Esophagus muscularis mucosa (tissue), 4 donors: ENCODE data around the gene DUSP2. TPM values are rescaled to one million over a fixed set of nuclear protein-coding genes. Genes with fewer than 3 reads are reported as not detected.

Experiments
- DNase-seq: peaks from one replicate; pipeline ENCODE4 v3.0.0-alpha.2; 2017; ENCODE audit errors: extremely low spot score
- H3K27ac ChIP-seq, 4 donors: fragments of 200-600 bp; sonication (generic); replicated peaks in 1 of 4; 1 replicate in 3 of 4; 2 replicates in 1 of 4; pipeline ENCODE4 v1.5.1; 2016 to 2019; ENCODE audit warnings: mild to moderate bottlenecking in 1 of 4
- H3K27me3 ChIP-seq, 4 donors: fragments of 200-600 bp; sonication (generic); one replicate each; pipeline versions ENCODE4 v1.5.1 to v1.6.0; 2016 to 2019
- H3K36me3 ChIP-seq, 4 donors: fragments of 200-600 bp; sonication (generic); one replicate each; pipeline ENCODE4 v1.5.1; 2016 to 2019
- H3K4me1 ChIP-seq, 4 donors: fragments of 200-600 bp; sonication (generic); one replicate each; pipeline ENCODE4 v1.5.1; 2016 to 2019
- H3K4me3 ChIP-seq, 4 donors: fragments of 200-600 bp; sonication (generic); 1 replicate in 2 of 4; 2 replicates in 2 of 4; pipeline ENCODE4 v1.5.1; 2016 to 2019; ENCODE audit warnings: mild to moderate bottlenecking in 4 of 4, moderate library complexity in 1 of 4
- H3K9me3 ChIP-seq, 4 donors: fragments of 200-600 bp; sonication (generic); 1 replicate in 3 of 4; 2 replicates in 1 of 4; pipeline ENCODE4 v1.5.1; 2016 to 2019
- CTCF ChIP-seq, 3 experiments: fragments of 200-600 bp in 2 of 3; fragments of 450-650 bp in 1 of 3; sonication (generic) in 2 of 3; IDR thresholded peaks; one replicate each; pipeline ENCODE4 v1.5.1; 2017 to 2019; ENCODE audit warnings: antibody characterized with exemption in 3 of 3, mild to moderate bottlenecking in 2 of 3, moderate library complexity in 1 of 3
- EP300 ChIP-seq: sonication (generic); formaldehyde crosslinking; IDR thresholded peaks from one replicate; pipeline ENCODE4 v1.6.1; 2017; ENCODE audit warnings: antibody characterized with exemption
- POLR2A ChIP-seq: fragments of 450-650 bp; IDR thresholded peaks from one replicate; pipeline ENCODE4 v1.6.1; 2017; ENCODE audit warnings: antibody characterized with exemption, moderate library complexity, mild to moderate bottlenecking, low read depth
- POLR2AphosphoS5 ChIP-seq, 2 donors: sonication (generic); formaldehyde crosslinking; IDR thresholded peaks; one replicate each; pipeline ENCODE4 v1.6.1; 2017; ENCODE audit warnings: antibody characterized with exemption in 2 of 2
- WGBS: methylation state at CpG from one replicate; pipeline ENCODE4 v1.1.5; 2018; 5-methylcytosine and 5-hydroxymethylcytosine counted together
- intact Hi-C: fragments of 100-400 bp; cut with DNase I; formaldehyde crosslinking; loops from one replicate; pipeline ENCODE4 v1.15.1; 2023
- total RNA-seq, 4 donors: library from RNA; depleted of rRNA; stranded (reverse); fragments of >200 nt; gene quantifications; one replicate each; pipeline versions ENCODE4 v1.1.0 to v1.2.1, GENCODE V29; 2016

The DUSP2 gene
- total RNA-seq, 4 donors from 2014 or later: 1.1 to 5.5 (median 1.7) TPM

- H3K9me3 ChIP-seq: peaks cover 0 to 11% (median 1%) of the 10 kb centered on the region in 4 donors
- 77% methylated on average over 7 of the region's 14 CpGs for WGBS
- intact Hi-C loops: no loop called here
- no peak overlapping the region for H3K4me3 ChIP-seq
- H3K36me3 ChIP-seq: no peaks in the 10 kb centered on the region
- H3K27me3 ChIP-seq: peaks cover 0 to 26% (median 0%) of the 10 kb centered on the region in 4 donors
- no peaks in the 10 kb centered on the region for H3K4me1 ChIP-seq
- DNase-seq: no peak
- H3K27ac ChIP-seq: no peak overlapping the region
- TF ChIP-seq EP300 (no peak), CTCF (IDR thresholded peaks at IDR 0.05) (no peak), POLR2AphosphoS5 (IDR thresholded peaks at IDR 0.05) (no peak), POLR2A (no peak)
Measured at GRCh38 chr2:96158554-96158940, 13.3 kb upstream of the DUSP2 start.

GRCh38 chr2:96157649-96158553 is 12.7 kb upstream of the DUSP2 start:
- WGBS: 70% methylated on average over 18 of the region's 19 CpGs
- Histone ChIP-seq H3K4me1 (no peaks in the 10 kb centered on the region), H3K9me3 (peaks cover 0 to 11% (median 1%) of the 10 kb centered on the region in 4 donors), H3K36me3 (no peaks in the 10 kb centered on the region), H3K27me3 (peaks cover 0 to 26% (median 0%) of the 10 kb centered on the region in 4 donors), H3K4me3 (no peak overlapping the region), H3K27ac (no peak overlapping the region)
- TF ChIP-seq POLR2AphosphoS5 (IDR thresholded peaks at IDR 0.05): no peak
- TF ChIP-seq CTCF (IDR thresholded peaks at IDR 0.05): no peak
- TF ChIP-seq EP300: no peak
- no peak for TF ChIP-seq POLR2A
- intact Hi-C loops: no loop called here
- DNase-seq: no peak

GRCh38 chr2:96156926-96157648 is 11.8 kb upstream of the DUSP2 start:
- H3K27me3 ChIP-seq: peaks cover 0 to 26% (median 0%) of the 10 kb centered on the region in 4 donors
- H3K4me3 ChIP-seq: no peak overlapping the region
- 93% methylated on average over 4 of the region's 5 CpGs for WGBS
- peaks cover 0 to 11% (median 1%) of the 10 kb centered on the region in 4 donors for H3K9me3 ChIP-seq
- no peaks in the 10 kb centered on the region for H3K36me3 ChIP-seq
- DNase-seq: no peak
- no peak for TF ChIP-seq POLR2A
- no peak for TF ChIP-seq EP300
- no peak for TF ChIP-seq POLR2AphosphoS5 (IDR thresholded peaks at IDR 0.05)
- no peak for TF ChIP-seq CTCF (IDR thresholded peaks at IDR 0.05)
- H3K4me1 ChIP-seq: no peaks in the 10 kb centered on the region
- intact Hi-C loops: no loop called here
- H3K27ac ChIP-seq: no peak overlapping the region

GRCh38 chr2:96156011-96156820 is 11.0 kb upstream of the DUSP2 start:
- TF ChIP-seq CTCF (IDR thresholded peaks at IDR 0.05) (no peak), POLR2A (no peak), POLR2AphosphoS5 (IDR thresholded peaks at IDR 0.05) (no peak), EP300 (no peak)
- DNase-seq: no peak
- no peaks in the 10 kb centered on the region for H3K36me3 ChIP-seq
- intact Hi-C loops: no loop called here
- peaks cover 0 to 26% (median 0%) of the 10 kb centered on the region in 4 donors for H3K27me3 ChIP-seq
- H3K4me1 ChIP-seq: no peaks in the 10 kb centered on the region
- peaks cover 0 to 11% (median 1%) of the 10 kb centered on the region in 4 donors for H3K9me3 ChIP-seq
- H3K4me3 ChIP-seq: no peak overlapping the region
- no peak overlapping the region for H3K27ac ChIP-seq
- WGBS: 88% methylated on average over 10 of the region's 10 CpGs
